GM19328 (cell line): ENCODE data around the gene SPTBN4.
A peak's percentile ranks its signal among the peaks of the same experiment; 100 is the strongest.
"Not testable (repeated sequence)": the region's sequence is repeated elsewhere in the genome, so short reads cannot be mapped to it uniquely, and the experiment has no call there.

Source experiments
- ATAC-seq: cut with Tn5 transposase; IDR thresholded peaks from one replicate; pipeline ENCODE4 v1.9.1; 2021; ENCODE audit warnings: mild to moderate bottlenecking, moderate library complexity; ENCODE audit not compliant: unreplicated experiment

The SPTBN4 gene

DNA sequence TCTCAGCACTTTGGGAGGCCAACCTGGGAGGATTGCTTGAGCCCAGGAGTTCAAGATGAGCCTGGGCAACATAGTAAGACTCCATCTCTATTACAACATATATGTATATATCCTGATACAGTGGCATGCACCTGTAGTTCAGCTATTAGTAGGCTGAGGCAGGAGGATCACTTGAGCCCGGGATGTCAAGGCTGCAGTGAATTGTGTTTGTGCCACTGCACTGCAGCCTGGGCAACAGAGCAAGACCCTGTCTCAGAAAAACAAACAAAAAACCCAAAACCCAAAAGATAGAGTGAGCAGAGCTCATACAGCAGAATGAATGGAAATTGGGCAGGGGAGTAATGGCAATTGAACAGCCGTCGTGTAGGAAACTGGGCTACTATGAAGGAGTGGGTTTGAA, 92.6 kb downstream of the SPTBN4 start:
- no peak for ATAC-seq

DNA sequence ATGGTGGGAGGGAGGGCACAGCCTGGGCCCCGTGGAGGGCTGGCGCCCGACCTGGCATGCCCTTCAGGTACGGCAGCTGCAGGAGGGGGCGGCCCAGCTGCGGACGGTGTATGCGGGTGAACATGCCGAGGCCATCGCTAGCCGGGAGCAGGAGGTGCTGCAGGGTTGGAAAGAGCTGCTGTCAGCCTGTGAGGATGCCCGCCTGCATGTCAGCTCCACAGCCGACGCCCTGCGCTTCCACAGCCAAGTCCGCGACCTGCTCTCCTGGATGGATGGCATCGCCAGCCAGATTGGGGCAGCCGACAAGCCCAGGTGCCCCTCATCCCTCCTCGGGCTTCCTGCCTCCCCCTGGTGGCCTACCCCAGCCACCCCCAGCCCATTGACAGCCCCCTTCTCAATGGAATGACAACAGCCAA, 93.3 kb downstream of the SPTBN4 start:
- ATAC-seq = no peak

GRCh38 chr19:40561947-40562346, 95.1 kb downstream of the SPTBN4 start:
- no peak for ATAC-seq

GRCh38 chr19:40564535-40564934, 97.7 kb downstream of the SPTBN4 start:
- ATAC-seq = not testable (repeated sequence)

GRCh38 chr19:40565355-40565754, 98.6 kb downstream of the SPTBN4 start:
- ATAC-seq = no peak

DNA sequence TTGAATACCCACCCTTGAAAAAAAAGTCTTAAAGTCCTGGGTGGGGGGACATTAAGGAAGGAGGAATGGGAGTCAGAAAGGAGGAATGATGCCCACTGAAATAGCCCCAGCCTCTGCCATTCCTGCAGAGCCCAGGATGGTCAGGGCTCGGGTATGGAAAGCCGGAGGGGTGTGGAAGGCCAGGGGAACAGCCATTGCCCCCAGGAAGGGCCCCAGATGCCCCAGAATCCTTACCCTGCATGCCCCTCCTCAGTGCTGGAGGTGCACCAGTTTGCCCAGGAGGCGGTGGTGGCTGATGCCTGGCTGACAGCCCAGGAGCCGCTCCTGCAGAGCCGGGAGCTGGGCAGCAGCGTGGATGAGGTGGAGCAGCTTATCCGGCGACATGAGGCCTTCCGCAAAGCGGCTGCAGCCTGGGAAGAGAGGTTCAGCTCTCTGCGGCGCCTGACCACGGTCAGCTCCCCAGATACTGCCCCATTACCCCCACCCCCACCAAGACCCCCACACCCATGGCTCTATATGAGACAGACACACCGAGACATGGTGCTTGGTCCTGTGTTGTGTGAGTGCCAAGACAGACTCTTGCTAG, 99.2 kb downstream of the SPTBN4 start:
- ATAC-seq = no peak

GRCh38 chr19:40567040-40567749, 100.4 kb downstream of the SPTBN4 start:
- no peak for ATAC-seq

DNA sequence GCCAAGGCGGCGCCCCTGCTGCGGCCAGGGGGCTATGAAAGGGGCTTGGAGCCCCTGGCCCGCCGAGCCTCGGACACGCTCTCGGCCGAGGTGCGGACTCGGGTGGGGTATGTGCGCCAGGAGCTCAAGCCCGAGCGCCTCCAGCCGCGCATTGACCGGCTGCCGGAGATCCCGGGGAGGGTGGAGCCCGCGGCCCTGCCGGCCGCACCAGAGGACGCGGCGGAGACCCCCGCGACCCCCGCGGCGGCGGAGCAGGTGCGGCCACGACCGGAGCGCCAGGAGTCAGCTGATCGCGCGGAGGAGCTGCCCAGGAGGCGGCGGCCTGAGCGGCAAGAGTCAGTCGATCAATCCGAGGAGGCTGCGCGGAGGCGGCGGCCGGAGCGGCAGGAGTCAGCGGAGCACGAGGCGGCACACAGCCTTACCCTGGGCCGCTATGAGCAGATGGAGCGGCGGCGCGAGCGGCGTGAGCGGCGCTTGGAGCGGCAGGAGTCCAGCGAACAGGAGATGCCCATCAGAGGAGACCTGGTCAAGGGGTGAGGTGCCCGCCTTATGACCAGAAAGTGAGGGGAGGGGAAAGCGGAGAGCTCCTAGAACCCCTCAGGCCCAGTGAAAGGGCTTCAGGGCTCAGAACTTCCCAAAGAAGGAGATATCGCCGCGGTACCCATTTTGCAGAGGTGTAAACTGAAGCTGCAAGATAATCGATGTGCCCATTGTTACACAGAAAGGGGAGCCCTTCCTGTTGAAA, 101.1 kb downstream of the SPTBN4 start:
- no peak for ATAC-seq

- peak; percentile 86 for ATAC-seq
Observed at GRCh38 chr19:40570313-40571004, 103.7 kb downstream of the SPTBN4 start.

DNA sequence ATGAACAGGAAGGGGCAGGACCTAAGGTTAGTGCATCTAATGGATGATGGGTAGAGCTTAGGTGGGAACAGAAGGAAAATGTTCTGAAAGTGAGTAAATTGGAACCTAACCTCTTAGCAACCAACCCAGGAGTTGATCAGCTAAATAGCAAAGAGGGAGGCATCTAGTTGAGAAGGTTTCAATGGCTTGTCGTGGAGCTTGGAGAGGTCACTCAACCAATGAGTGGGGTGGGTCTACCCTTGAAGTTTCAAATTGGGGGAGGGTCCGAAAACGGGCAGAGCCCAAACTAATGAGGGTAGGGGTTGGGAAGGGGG, 104.2 kb downstream of the SPTBN4 start:
- no peak for ATAC-seq

- ATAC-seq = no peak
Observed at GRCh38 chr19:40571831-40572495, 105.2 kb downstream of the SPTBN4 start.

DNA sequence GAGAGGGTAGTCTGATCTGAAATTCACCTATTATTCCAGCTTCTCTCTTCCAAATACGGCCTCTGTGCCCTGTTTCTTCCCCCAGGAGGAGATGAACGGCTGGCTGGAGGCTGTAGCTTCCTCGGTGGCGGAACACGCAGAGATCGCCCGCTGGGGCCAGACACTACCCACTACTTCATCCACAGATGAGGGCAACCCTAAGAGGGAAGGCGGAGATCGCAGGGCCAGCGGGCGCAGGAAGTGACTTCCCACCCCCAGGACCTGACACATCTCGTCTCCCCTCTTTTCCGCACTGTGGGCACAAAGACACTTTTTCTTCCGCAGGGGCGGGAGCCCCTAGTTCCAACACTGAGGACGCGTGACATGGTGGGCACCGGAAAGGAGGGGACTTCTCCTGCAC, 108.5 kb downstream of the SPTBN4 start:
- no peak for ATAC-seq

DNA sequence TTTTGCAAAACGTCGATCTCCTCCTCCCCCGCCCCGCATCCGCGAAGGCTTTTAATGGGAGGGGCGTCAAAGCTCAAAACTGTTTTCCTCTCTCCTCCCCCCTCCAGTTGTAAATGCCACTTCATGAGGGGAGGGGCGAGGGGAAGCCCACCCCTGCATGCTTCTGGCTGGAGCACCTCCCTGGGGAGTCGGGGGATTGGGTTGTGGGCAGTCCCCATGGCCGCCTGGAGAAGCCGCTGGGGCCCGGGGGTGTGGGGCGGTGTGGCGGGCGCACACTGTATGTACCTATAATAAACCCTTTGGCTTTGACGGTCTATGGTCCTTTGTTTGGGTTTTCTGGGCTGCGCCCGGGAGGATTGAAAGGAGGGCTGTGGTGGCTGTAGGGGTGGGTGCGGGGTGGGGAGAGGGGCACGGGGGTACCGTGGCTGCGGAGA, 109.4 kb downstream of the SPTBN4 start:
- peak; percentile 15 for ATAC-seq

DNA sequence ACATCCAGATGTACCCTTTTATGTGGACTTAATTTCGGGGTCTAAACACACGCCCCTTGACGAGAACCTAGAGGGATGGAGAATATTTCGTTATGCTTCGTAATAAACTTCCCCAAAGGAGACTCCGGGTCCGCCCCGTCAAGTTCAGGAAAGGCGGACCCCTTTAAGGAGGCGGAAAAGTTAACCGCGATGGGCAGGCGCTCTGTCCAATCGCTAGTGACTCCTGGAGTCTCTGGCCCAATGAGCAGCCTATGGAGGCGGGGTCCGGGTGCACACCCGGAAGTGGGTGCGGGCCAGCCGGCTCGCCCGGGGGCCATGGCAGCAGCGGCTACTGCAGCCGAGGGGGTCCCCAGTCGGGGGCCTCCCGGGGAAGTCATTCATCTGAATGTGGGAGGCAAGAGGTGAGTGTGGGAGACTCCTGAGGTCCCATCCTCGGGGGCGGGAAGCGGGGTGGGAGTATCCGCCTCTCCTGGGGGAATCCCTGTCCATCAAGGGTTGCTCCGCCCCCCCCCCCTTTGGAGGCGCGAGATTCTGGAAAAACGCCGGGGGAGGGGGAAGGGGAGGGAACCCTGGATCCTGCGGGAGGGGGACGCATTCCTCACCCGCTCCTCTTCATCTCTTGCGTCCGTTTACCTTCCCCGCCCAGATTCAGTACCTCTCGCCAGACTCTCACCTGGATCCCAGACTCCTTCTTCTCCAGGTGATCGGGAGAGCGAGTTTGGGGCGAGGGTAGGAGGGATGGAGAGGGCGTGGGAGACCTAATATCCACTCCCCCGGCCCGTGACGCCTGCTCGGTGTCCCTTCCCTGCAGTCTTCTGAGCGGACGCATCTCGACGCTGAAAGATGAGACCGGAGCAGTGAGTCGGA, 110.0 kb downstream of the SPTBN4 start, which contains the start of gene SHKBP1:
TSS of gene SHKBP1 (plus strand) at position 289 of the 867 bp plus-strand sequence. CDS start at position 316, 27 bp downstream.
- peak; percentile 92 for ATAC-seq

DNA sequence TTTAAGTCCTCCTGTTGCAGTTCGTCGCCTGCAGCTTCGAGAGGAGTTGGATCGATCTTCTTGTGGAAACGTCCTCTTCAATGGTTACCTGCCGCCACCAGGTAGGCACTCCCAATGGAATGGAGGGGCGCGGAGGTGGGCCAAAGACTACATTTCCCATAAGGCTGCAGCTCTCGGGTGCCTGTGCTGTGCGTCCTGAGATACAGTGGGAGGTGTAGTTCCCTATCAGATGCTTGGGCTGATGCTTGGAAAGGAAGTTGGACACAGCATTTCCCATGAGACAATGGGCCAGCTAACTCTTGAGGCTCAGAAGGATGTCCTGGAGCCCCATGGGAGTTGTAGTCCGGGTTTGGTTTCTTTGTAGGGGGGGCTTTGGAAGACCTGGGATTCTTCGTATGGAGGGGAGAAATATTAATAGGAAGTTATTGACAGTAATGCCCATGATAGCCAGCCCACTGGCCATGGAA, 111.7 kb downstream of the SPTBN4 start:
- ATAC-seq = no peak

DNA sequence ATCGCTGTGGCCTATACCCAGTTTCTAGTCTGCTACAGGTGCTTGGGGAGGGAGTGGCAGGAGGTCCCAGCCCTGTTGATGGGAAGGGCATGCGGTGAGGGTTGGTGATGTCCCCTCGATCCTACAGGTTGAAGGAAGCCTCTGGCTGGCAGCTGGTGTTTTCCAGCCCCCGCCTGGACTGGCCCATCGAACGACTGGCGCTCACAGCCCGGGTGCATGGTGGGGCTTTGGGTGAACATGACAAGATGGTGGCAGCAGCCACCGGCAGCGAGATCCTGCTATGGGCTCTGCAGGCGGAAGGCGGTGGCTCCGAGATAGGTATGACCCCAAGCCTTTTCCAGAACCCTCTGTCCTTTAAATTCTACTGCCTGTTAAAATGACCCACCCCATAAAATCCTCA, 113.8 kb downstream of the SPTBN4 start:
- no peak for ATAC-seq

- no peak for ATAC-seq
Observed at GRCh38 chr19:40581531-40581930, 114.7 kb downstream of the SPTBN4 start.

- no peak for ATAC-seq
Observed at GRCh38 chr19:40582467-40582866, 115.7 kb downstream of the SPTBN4 start.

DNA sequence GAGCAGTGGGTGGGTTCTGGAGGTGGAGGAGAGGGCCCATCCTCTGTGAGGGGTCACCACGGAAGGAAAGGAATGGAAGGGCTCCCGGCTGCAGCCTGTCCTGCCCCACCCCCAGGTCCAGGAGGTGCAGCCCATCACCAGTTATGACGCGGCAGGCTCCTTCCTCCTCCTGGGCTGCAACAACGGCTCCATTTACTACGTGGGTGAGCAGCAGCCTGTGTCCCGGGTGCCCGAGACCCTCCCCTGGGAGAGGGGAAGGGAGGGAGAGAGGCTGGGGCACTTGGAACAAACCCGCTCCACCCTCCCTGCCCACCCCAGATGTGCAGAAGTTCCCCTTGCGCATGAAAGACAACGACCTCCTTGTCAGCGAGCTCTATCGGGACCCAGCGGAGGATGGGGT, 116.5 kb downstream of the SPTBN4 start:
- no peak for ATAC-seq

DNA sequence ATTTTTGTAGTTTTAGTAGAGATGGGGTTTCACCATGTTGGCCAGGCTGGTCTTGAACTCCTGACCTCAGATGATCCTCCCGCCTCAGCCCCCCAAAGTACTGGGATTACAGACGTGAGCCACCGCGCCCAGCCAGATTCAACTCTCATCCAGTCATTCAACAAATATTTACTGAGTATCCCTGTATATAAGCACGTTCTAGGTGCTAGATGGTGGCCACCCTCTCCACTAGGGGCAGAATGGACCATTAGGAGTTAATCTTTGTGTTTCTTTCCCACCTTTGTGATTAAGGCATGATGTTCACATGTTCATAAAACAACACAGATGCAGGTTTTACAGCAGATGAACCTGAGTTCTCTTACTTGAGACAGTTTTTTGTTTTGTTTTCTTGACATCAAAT, 117.2 kb downstream of the SPTBN4 start:
- no peak for ATAC-seq
